ENCODE data around the gene MGAT4B. TPM values are rescaled to one million over a fixed set of nuclear protein-coding genes. Genes with fewer than 3 reads are reported as not detected.
A peak's percentile ranks its signal among the peaks of the same experiment; 100 is the strongest.

The MGAT4B gene
- total and polyA plus RNA-seq, 2 of the 13 experiments (the other 11 are each of a cell fraction or from before 2014, with no cell fraction given): 93.5 to 130 TPM

- TF ChIP-seq REPIN1 (CRISPR knock-in tag; IDR thresholded peaks at IDR 0.05; ENCODE audit: borderline replicate concordance, low read depth) (no peak), TOPORS (CRISPR knock-in tag; IDR thresholded peaks at IDR 0.05) (no peak), HNRNPH1 (optimal IDR thresholded peaks at IDR 0.05; ENCODE audit: low read depth, low read length) (no peak), HOXD1 (CRISPR knock-in tag; IDR thresholded peaks at IDR 0.05) (no peak), BCLAF1 (IDR thresholded peaks at IDR 0.05) (no peak)
These were observed 42.6 kb downstream of the MGAT4B start (continued) for GRCh38 chr5:179764056-179764455.

- intact Hi-C loops (cut with micrococcal nuclease; ENCODE audit: unreplicated experiment): loop anchor here (1.0 to 10.0 kb wide), 4 partner anchors 33 to 327 kb away; partner anchors contain the start of gene TBC1D9B
- Histone ChIP-seq H3K27ac (ENCODE audit: extremely low read length, insufficient read depth, low read length) (no peak overlapping the region), H3K9ac (ENCODE audit: insufficient read depth, low read depth, low read length) (no peak overlapping the region)
- no peak for TF ChIP-seq KDM6A (CRISPR knock-in tag; IDR thresholded peaks at IDR 0.05; ENCODE audit: low read depth)
- TF ChIP-seq ATAD3A (CRISPR knock-in tag; IDR thresholded peaks at IDR 0.05): no peak
- no peak for TF ChIP-seq ZBTB39 (CRISPR knock-in tag; IDR thresholded peaks at IDR 0.05)
- no peak for TF ChIP-seq BATF2 (CRISPR knock-in tag; IDR thresholded peaks at IDR 0.05)
- TF ChIP-seq IKZF5 (CRISPR knock-in tag; IDR thresholded peaks at IDR 0.05): 0 out of 2 replicates have a peak, but pooled peaks have one; percentile 22
- TF ChIP-seq GMEB1 (CRISPR knock-in tag; IDR thresholded peaks at IDR 0.05; ENCODE audit: borderline replicate concordance): 0 out of 2 replicates have a peak, but pooled peaks have one; percentile 19
- TF ChIP-seq ZNF605 (CRISPR knock-in tag; IDR thresholded peaks at IDR 0.05): no peak
- TF ChIP-seq ZNF773 (CRISPR knock-in tag; IDR thresholded peaks at IDR 0.05; ENCODE audit: borderline replicate concordance): no peak
These were observed 43.3 kb downstream of the MGAT4B start for GRCh38 chr5:179763215-179763945.

More at GRCh38 chr5:179763215-179763945, 43.3 kb downstream of the MGAT4B start:
- Histone ChIP-seq H2AFZ (ENCODE audit: low read length) (no peak overlapping the region), H3K27me3 (ENCODE audit: control insufficient read depth in 1 of 2, insufficient read depth in 2 of 2, low read length in 2 of 2) (no peaks in the 10 kb centered on the region), H3K79me2 (ENCODE audit: insufficient read depth, low read length) (peaks cover 58% of the 10 kb centered on the region), H3K4me1 (ENCODE audit: insufficient read depth, low read length) (peaks cover 27% of the 10 kb centered on the region), H3K9me3 (ENCODE audit: low read length) (no peaks in the 10 kb centered on the region), H3K36me3 (replicated peaks in 1 of 2; ENCODE audit: control insufficient read depth in 1 of 2, insufficient read depth in 2 of 2, low read length in 2 of 2) (peaks cover 16 to 39% of the 10 kb centered on the region in 2 experiments), H4K20me1 (ENCODE audit: insufficient read depth, low read length) (peaks cover 29% of the 10 kb centered on the region), H3K4me2 (ENCODE audit: low read depth, low read length) (no peak overlapping the region), H3K4me3 (replicated peaks in 1 of 3; ENCODE audit: insufficient read depth in 1 of 3, low read depth in 2 of 3, low read length in 3 of 3) (no peak overlapping the region)
- ATAC-seq (peak; percentile 82), DNase-seq (ENCODE audit: low spot score) (peak; percentile 77), FAIRE-seq (peak; percentile 98)
- in situ Hi-C loops (cut with HindIII; ENCODE audit: extremely low pct_ligation_motif_present, low pct_unique_long_range_greater_than_20kb): loop anchor here (25.0 kb wide), 1 partner anchor 324 kb away; no protein-coding TSS in a partner anchor
- POLR2A ChIA-PET: interaction anchor here (1.0 to 2.6 kb wide), 8 partner anchors 9 to 140 kb away, joined by 3 to 11 read pairs (median 5); partner anchors contain the start of genes HNRNPH1 and MAML1
- 48% methylated on average over 10 of the region's 10 CpGs for WGBS (ENCODE audit: low lambda C conversion rate)
- BruUV-seq (replicated peaks): no TSS peak
- CTCF ChIA-PET (ENCODE audit: low intra/inter-chr PET ratio, low total read pairs): interaction anchor here (0.8 to 1.9 kb wide), 2 partner anchors 32 to 62 kb away, joined by 3 to 11 read pairs; no protein-coding TSS in a partner anchor

Data from HepG2 (cell line).